ENCODE measurements around the gene ATXN7L3B. TPM values are rescaled to one million over a fixed set of nuclear protein-coding genes. Genes with fewer than 3 reads are reported as not detected.

Gene ATXN7L3B
- 10 to 100 TPM; 27.3 to 27.9 TPM for total RNA-seq

GRCh38 chr12:74537707-74538385 is at the start of gene ATXN7L3B:
ATXN7L3B (plus strand) TSS chr12:74537835; CDS start chr12:74538113, 278 bp downstream.

